Measurements from ENCODE around the gene RAB11FIP3. TPM values are rescaled to one million over a fixed set of nuclear protein-coding genes. Genes with fewer than 3 reads are reported as not detected.

The RAB11FIP3 gene
- total and polyA plus RNA-seq, 2 of the 13 experiments (the other 11 are each of a cell fraction or from before 2014, with no cell fraction given): 34.3 to 57.6 TPM

DNA sequence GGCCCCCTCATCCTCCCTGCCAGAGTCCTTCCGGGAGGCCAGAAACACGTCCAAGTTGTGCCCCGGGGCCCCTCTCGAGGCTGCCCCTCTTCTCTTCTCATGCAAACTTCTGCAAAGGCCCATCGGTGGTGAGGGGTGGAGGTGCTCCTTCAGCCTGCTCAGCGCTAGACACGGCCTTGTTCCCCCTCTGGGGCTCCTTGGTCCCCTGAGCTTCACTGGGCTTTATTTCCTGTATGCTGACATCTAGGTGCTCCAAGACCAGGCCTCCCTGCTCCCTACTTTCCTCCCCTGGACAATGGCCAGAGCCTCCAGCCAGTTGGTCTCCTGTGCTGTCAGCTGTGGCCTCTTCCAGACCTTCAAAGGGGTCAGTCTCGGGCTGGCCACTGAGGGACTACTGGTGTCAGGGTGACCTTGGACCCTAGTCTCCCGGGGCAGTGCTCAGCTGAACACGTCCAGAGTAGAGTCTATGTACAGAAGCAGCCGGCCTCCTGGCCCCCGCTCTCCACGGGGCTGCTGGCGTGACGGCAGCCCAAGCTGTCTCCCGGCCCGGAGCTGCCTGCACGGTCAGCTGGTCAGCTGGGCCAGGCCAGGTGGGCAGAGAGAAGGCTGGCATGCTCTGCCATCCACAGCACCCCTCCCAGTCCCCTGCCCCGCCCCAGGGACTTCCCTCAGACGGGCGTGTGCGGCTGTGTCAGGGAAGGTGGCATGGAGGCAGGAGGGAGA is 133.0 kb downstream of the RAB11FIP3 start (continued):
- TF ChIP-seq, protein P1, sequence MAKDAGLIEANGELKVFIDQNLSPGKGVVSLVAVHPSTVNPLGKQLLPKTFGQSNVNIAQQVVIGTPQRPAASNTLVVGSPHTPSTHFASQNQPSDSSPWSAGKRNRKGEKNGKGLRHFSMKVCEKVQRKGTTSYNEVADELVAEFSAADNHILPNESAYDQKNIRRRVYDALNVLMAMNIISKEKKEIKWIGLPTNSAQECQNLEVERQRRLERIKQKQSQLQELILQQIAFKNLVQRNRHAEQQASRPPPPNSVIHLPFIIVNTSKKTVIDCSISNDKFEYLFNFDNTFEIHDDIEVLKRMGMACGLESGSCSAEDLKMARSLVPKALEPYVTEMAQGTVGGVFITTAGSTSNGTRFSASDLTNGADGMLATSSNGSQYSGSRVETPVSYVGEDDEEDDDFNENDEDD (CRISPR knock-in tag; IDR thresholded peaks at IDR 0.05; ENCODE audit: borderline replicate concordance): no peak; the same call in 1 of the 2 replicates
- TF ChIP-seq, protein P2, sequence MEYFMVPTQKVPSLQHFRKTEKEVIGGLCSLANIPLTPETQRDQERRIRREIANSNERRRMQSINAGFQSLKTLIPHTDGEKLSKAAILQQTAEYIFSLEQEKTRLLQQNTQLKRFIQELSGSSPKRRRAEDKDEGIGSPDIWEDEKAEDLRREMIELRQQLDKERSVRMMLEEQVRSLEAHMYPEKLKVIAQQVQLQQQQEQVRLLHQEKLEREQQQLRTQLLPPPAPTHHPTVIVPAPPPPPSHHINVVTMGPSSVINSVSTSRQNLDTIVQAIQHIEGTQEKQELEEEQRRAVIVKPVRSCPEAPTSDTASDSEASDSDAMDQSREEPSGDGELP (IDR thresholded peaks at IDR 0.05; ENCODE audit: borderline replicate concordance, low read depth): peak; percentile 98
- no peak for TF ChIP-seq ZNF879 (CRISPR knock-in tag; IDR thresholded peaks at IDR 0.05)
- TF ChIP-seq, protein P3, sequence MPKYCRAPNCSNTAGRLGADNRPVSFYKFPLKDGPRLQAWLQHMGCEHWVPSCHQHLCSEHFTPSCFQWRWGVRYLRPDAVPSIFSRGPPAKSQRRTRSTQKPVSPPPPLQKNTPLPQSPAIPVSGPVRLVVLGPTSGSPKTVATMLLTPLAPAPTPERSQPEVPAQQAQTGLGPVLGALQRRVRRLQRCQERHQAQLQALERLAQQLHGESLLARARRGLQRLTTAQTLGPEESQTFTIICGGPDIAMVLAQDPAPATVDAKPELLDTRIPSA (CRISPR knock-in tag; IDR thresholded peaks at IDR 0.05; ENCODE audit: borderline replicate concordance): no peak
- TF ChIP-seq ZNF350 (CRISPR knock-in tag; IDR thresholded peaks at IDR 0.05; ENCODE audit: borderline replicate concordance, low read depth): peak; percentile 61; the same call in 1 of the 2 replicates
- TF ChIP-seq, protein P4, sequence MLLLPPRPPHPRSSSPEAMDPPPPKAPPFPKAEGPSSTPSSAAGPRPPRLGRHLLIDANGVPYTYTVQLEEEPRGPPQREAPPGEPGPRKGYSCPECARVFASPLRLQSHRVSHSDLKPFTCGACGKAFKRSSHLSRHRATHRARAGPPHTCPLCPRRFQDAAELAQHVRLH (CRISPR knock-in tag; IDR thresholded peaks at IDR 0.05; ENCODE audit: borderline replicate concordance, low read depth): peak; percentile 72; the same call in 1 of the 2 replicates
- TF ChIP-seq, protein P5, sequence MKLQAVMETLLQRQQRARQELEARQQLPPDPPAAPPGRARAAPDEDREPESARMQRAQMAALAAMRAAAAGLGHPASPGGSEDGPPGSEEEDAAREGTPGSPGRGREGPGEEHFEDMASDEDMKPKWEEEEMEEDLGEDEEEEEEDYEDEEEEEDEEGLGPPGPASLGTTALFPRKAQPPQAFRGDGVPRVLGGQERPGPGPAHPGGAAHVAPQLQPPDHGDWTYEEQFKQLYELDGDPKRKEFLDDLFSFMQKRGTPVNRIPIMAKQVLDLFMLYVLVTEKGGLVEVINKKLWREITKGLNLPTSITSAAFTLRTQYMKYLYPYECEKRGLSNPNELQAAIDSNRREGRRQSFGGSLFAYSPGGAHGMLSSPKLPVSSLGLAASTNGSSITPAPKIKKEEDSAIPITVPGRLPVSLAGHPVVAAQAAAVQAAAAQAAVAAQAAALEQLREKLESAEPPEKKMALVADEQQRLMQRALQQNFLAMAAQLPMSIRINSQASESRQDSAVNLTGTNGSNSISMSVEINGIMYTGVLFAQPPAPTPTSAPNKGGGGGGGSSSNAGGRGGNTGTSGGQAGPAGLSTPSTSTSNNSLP (IDR thresholded peaks at IDR 0.05; ENCODE audit: low read depth, low read length): no peak
- TF ChIP-seq GABPB1 (CRISPR knock-in tag; IDR thresholded peaks at IDR 0.05): peak; percentile 61
- TF ChIP-seq, protein P6, sequence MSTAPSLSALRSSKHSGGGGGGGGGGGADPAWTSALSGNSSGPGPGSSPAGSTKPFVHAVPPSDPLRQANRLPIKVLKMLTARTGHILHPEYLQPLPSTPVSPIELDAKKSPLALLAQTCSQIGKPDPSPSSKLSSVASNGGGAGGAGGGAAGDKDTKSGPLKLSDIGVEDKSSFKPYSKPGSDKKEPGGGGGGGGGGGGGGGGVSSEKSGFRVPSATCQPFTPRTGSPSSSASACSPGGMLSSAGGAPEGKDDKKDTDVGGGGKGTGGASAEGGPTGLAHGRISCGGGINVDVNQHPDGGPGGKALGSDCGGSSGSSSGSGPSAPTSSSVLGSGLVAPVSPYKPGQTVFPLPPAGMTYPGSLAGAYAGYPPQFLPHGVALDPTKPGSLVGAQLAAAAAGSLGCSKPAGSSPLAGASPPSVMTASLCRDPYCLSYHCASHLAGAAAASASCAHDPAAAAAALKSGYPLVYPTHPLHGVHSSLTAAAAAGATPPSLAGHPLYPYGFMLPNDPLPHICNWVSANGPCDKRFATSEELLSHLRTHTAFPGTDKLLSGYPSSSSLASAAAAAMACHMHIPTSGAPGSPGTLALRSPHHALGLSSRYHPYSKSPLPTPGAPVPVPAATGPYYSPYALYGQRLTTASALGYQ (CRISPR knock-in tag; IDR thresholded peaks at IDR 0.05): no peak; the same call in 1 of the 2 replicates
- no peak for TF ChIP-seq RFX3 (CRISPR knock-in tag; IDR thresholded peaks at IDR 0.05)
- peak; percentile 60; the same call in 1 of the 2 replicates for TF ChIP-seq FOXK1 (CRISPR knock-in tag; IDR thresholded peaks at IDR 0.05; ENCODE audit: borderline replicate concordance, low read depth)
- no peak; the same call in 1 of the 2 replicates for TF ChIP-seq CBX5 (CRISPR knock-in tag; IDR thresholded peaks at IDR 0.05; ENCODE audit: borderline replicate concordance)
- 0 out of 2 replicates have a peak, but pooled peaks have one; percentile 55 for TF ChIP-seq MXD4 (CRISPR knock-in tag; IDR thresholded peaks at IDR 0.05)
- TF ChIP-seq ZNF660 (CRISPR knock-in tag; IDR thresholded peaks at IDR 0.05; ENCODE audit: borderline replicate concordance, low read depth): no peak
- TF ChIP-seq, protein P7, sequence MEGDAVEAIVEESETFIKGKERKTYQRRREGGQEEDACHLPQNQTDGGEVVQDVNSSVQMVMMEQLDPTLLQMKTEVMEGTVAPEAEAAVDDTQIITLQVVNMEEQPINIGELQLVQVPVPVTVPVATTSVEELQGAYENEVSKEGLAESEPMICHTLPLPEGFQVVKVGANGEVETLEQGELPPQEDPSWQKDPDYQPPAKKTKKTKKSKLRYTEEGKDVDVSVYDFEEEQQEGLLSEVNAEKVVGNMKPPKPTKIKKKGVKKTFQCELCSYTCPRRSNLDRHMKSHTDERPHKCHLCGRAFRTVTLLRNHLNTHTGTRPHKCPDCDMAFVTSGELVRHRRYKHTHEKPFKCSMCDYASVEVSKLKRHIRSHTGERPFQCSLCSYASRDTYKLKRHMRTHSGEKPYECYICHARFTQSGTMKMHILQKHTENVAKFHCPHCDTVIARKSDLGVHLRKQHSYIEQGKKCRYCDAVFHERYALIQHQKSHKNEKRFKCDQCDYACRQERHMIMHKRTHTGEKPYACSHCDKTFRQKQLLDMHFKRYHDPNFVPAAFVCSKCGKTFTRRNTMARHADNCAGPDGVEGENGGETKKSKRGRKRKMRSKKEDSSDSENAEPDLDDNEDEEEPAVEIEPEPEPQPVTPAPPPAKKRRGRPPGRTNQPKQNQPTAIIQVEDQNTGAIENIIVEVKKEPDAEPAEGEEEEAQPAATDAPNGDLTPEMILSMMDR (CRISPR knock-in tag; IDR thresholded peaks at IDR 0.05): no peak
- TF ChIP-seq HNRNPK (IDR thresholded peaks at IDR 0.05; ENCODE audit: low read depth, low read length, poor library complexity, severe bottlenecking): no peak
- no peak for TF ChIP-seq ZNF496 (CRISPR knock-in tag; IDR thresholded peaks at IDR 0.05; ENCODE audit: insufficient replicate concordance)
- TF ChIP-seq ZNF652 (CRISPR knock-in tag; IDR thresholded peaks at IDR 0.05; ENCODE audit: borderline replicate concordance, low read depth): peak; percentile 56; the same call in 1 of the 2 replicates
- TF ChIP-seq KAT2B (IDR thresholded peaks at IDR 0.05; ENCODE audit: borderline replicate concordance, low read depth, low read length): no peak
- TF ChIP-seq FOSL2 (CRISPR knock-in tag; IDR thresholded peaks at IDR 0.05): peak; percentile 46
